ENCODE results near the gene TDRD10.

TDRD10 gene

GRCh38 chr1:154517661-154518060 lies 15.6 kb downstream of the TDRD10 start:
- no peak overlapping the region for H3K23ac ChIP-seq (ENCODE audit: low read length)
- WGBS (ENCODE audit: extremely low coverage, insufficient coverage, insufficient read length) = no CpG with 5 or more reads among the region's 11 CpGs
- no peak overlapping the region for H3K4me3 ChIP-seq (ENCODE audit: low read depth, low read length)
- no peak overlapping the region for H2AFZ ChIP-seq (ENCODE audit: insufficient read depth, low read length, poor library complexity)
- no peak overlapping the region for H4K91ac ChIP-seq (ENCODE audit: low read depth, low read length)
- no peak overlapping the region for H3K4me2 ChIP-seq (ENCODE audit: low read length)
- no peak for DNase-seq
- H4K12ac ChIP-seq (ENCODE audit: low read depth, low read length) = no peak overlapping the region
- no peak overlapping the region for H2BK12ac ChIP-seq (ENCODE audit: low read length)
- no peak overlapping the region for H3K18ac ChIP-seq (ENCODE audit: low read length)
- no peaks in the 10 kb centered on the region for H3K4me1 ChIP-seq (ENCODE audit: control insufficient read depth in 1 of 2, insufficient read depth in 2 of 2, low read length in 2 of 2)
- H3K4ac ChIP-seq (ENCODE audit: low read depth, low read length) = no peak overlapping the region
- H3K27ac ChIP-seq (ENCODE audit: low read depth, low read length) = no peak overlapping the region
- H2BK120ac ChIP-seq (ENCODE audit: insufficient read depth, low read length, poor library complexity) = no peak overlapping the region
- H3K9ac ChIP-seq (ENCODE audit: low read length) = no peak overlapping the region
- H3K27me3 ChIP-seq (ENCODE audit: insufficient read depth, low read length) = peaks cover 4% of the 10 kb centered on the region
- no peak overlapping the region for H2BK5ac ChIP-seq (ENCODE audit: low read depth, low read length, poor library complexity)
- peaks cover 1% of the 10 kb centered on the region for H3K9me3 ChIP-seq (ENCODE audit: insufficient read depth, low read depth, low read length)
- H3K14ac ChIP-seq (ENCODE audit: low read length) = no peak overlapping the region
- no peak overlapping the region for H2AK5ac ChIP-seq (ENCODE audit: low read length)
- H3K36me3 ChIP-seq (ENCODE audit: control insufficient read depth in 1 of 2, insufficient read depth in 2 of 2, low read length in 2 of 2) = no peaks in the 10 kb centered on the region
- no peaks in the 10 kb centered on the region for H3K79me1 ChIP-seq (ENCODE audit: low read length)
- no peak overlapping the region for H4K8ac ChIP-seq (ENCODE audit: low read depth, low read length)
- no peaks in the 10 kb centered on the region for H3K79me2 ChIP-seq (ENCODE audit: control insufficient read depth, insufficient read depth, low read length, poor library complexity)

- Histone ChIP-seq H3K79me2 (ENCODE audit: control insufficient read depth, insufficient read depth, low read length, poor library complexity) (no peaks in the 10 kb centered on the region), H3K14ac (ENCODE audit: low read length) (no peak overlapping the region), H3K36me3 (ENCODE audit: control insufficient read depth in 1 of 2, insufficient read depth in 2 of 2, low read length in 2 of 2) (no peaks in the 10 kb centered on the region), H3K9me3 (ENCODE audit: insufficient read depth, low read depth, low read length) (peaks cover 1% of the 10 kb centered on the region), H3K4me2 (ENCODE audit: low read length) (no peak overlapping the region), H3K27me3 (ENCODE audit: insufficient read depth, low read length) (peaks cover 4% of the 10 kb centered on the region), H4K12ac (ENCODE audit: low read depth, low read length) (no peak overlapping the region), H2BK12ac (ENCODE audit: low read length) (no peak overlapping the region), H3K4me3 (ENCODE audit: low read depth, low read length) (no peak overlapping the region), H3K4ac (ENCODE audit: low read depth, low read length) (no peak overlapping the region), H4K8ac (ENCODE audit: low read depth, low read length) (no peak overlapping the region), H3K27ac (ENCODE audit: low read depth, low read length) (no peak overlapping the region), H3K9ac (ENCODE audit: low read length) (no peak overlapping the region), H2BK5ac (ENCODE audit: low read depth, low read length, poor library complexity) (no peak overlapping the region), H3K79me1 (ENCODE audit: low read length) (no peaks in the 10 kb centered on the region), H3K23ac (ENCODE audit: low read length) (no peak overlapping the region), H4K91ac (ENCODE audit: low read depth, low read length) (no peak overlapping the region), H3K18ac (ENCODE audit: low read length) (no peak overlapping the region), H2AFZ (ENCODE audit: insufficient read depth, low read length, poor library complexity) (no peak overlapping the region), H2BK120ac (ENCODE audit: insufficient read depth, low read length, poor library complexity) (no peak overlapping the region), H2AK5ac (ENCODE audit: low read length) (no peak overlapping the region), H3K4me1 (ENCODE audit: control insufficient read depth in 1 of 2, insufficient read depth in 2 of 2, low read length in 2 of 2) (peaks cover under 1% of the 10 kb centered on the region in 2 experiments)
- DNase-seq = no peak
- WGBS (ENCODE audit: extremely low coverage, insufficient coverage, insufficient read length) = no CpG with 5 or more reads among the region's 9 CpGs
Measured at GRCh38 chr1:154519591-154519991, 17.6 kb downstream of the TDRD10 start.

GRCh38 chr1:154520333-154520732 lies 18.3 kb downstream of the TDRD10 start:
- peaks cover 4% of the 10 kb centered on the region for H3K27me3 ChIP-seq (ENCODE audit: insufficient read depth, low read length)
- H2BK12ac ChIP-seq (ENCODE audit: low read length) = no peak overlapping the region
- no peak for DNase-seq
- no peak overlapping the region for H2BK120ac ChIP-seq (ENCODE audit: insufficient read depth, low read length, poor library complexity)
- H3K9me3 ChIP-seq (ENCODE audit: insufficient read depth, low read depth, low read length) = peaks cover 1% of the 10 kb centered on the region
- no peaks in the 10 kb centered on the region for H3K79me2 ChIP-seq (ENCODE audit: control insufficient read depth, insufficient read depth, low read length, poor library complexity)
- no peak overlapping the region for H3K18ac ChIP-seq (ENCODE audit: low read length)
- no peak overlapping the region for H2BK5ac ChIP-seq (ENCODE audit: low read depth, low read length, poor library complexity)
- no peak overlapping the region for H3K4me2 ChIP-seq (ENCODE audit: low read length)
- H3K27ac ChIP-seq (ENCODE audit: low read depth, low read length) = no peak overlapping the region
- H3K14ac ChIP-seq (ENCODE audit: low read length) = no peak overlapping the region
- H3K36me3 ChIP-seq (ENCODE audit: control insufficient read depth in 1 of 2, insufficient read depth in 2 of 2, low read length in 2 of 2) = no peaks in the 10 kb centered on the region
- peaks cover 3 to 4% of the 10 kb centered on the region in 2 experiments for H3K4me1 ChIP-seq (ENCODE audit: control insufficient read depth in 1 of 2, insufficient read depth in 2 of 2, low read length in 2 of 2)
- H3K9ac ChIP-seq (ENCODE audit: low read length) = no peak overlapping the region
- WGBS (ENCODE audit: extremely low coverage, insufficient coverage, insufficient read length) = no CpG with 5 or more reads among the region's 3 CpGs
- no peak overlapping the region for H4K91ac ChIP-seq (ENCODE audit: low read depth, low read length)
- no peaks in the 10 kb centered on the region for H3K79me1 ChIP-seq (ENCODE audit: low read length)
- H3K4me3 ChIP-seq (ENCODE audit: low read depth, low read length) = no peak overlapping the region
- H2AK5ac ChIP-seq (ENCODE audit: low read length) = no peak overlapping the region
- H4K8ac ChIP-seq (ENCODE audit: low read depth, low read length) = no peak overlapping the region
- no peak overlapping the region for H3K4ac ChIP-seq (ENCODE audit: low read depth, low read length)
- H3K23ac ChIP-seq (ENCODE audit: low read length) = no peak overlapping the region
- no peak overlapping the region for H4K12ac ChIP-seq (ENCODE audit: low read depth, low read length)
- H2AFZ ChIP-seq (ENCODE audit: insufficient read depth, low read length, poor library complexity) = no peak overlapping the region

- Histone ChIP-seq H3K27me3 (ENCODE audit: insufficient read depth, low read length) (peaks cover 4% of the 10 kb centered on the region), H4K91ac (ENCODE audit: low read depth, low read length) (no peak overlapping the region), H2BK5ac (ENCODE audit: low read depth, low read length, poor library complexity) (no peak overlapping the region), H3K4ac (ENCODE audit: low read depth, low read length) (no peak overlapping the region), H2BK12ac (ENCODE audit: low read length) (no peak overlapping the region), H3K9ac (ENCODE audit: low read length) (no peak overlapping the region), H2BK120ac (ENCODE audit: insufficient read depth, low read length, poor library complexity) (no peak overlapping the region), H3K27ac (ENCODE audit: low read depth, low read length) (no peak overlapping the region), H3K23ac (ENCODE audit: low read length) (no peak overlapping the region), H2AFZ (ENCODE audit: insufficient read depth, low read length, poor library complexity) (no peak overlapping the region), H4K12ac (ENCODE audit: low read depth, low read length) (no peak overlapping the region), H3K9me3 (ENCODE audit: insufficient read depth, low read depth, low read length) (peaks cover 1% of the 10 kb centered on the region), H4K8ac (ENCODE audit: low read depth, low read length) (no peak overlapping the region), H3K14ac (ENCODE audit: low read length) (no peak overlapping the region), H3K4me1 (ENCODE audit: control insufficient read depth in 1 of 2, insufficient read depth in 2 of 2, low read length in 2 of 2) (peaks cover 3 to 4% of the 10 kb centered on the region in 2 experiments), H3K4me3 (ENCODE audit: low read depth, low read length) (no peak overlapping the region), H3K79me1 (ENCODE audit: low read length) (no peaks in the 10 kb centered on the region), H3K4me2 (ENCODE audit: low read length) (no peak overlapping the region), H3K36me3 (ENCODE audit: control insufficient read depth in 1 of 2, insufficient read depth in 2 of 2, low read length in 2 of 2) (no peaks in the 10 kb centered on the region), H2AK5ac (ENCODE audit: low read length) (no peak overlapping the region), H3K18ac (ENCODE audit: low read length) (no peak overlapping the region), H3K79me2 (ENCODE audit: control insufficient read depth, insufficient read depth, low read length, poor library complexity) (no peaks in the 10 kb centered on the region)
- DNase-seq = no peak
- no CpG with 5 or more reads among the region's 3 CpGs for WGBS (ENCODE audit: extremely low coverage, insufficient coverage, insufficient read length)
Measured at GRCh38 chr1:154521695-154522094, 19.7 kb downstream of the TDRD10 start.

All from trophoblast cell (in vitro differentiated cells and primary cell).